DMS53 treated with DMSO at 0.1 percent for 48 hours (cell line): ENCODE data around the gene RFX3.

ENCODE experiments used
- DNase-seq: peaks from one replicate; lab custom pipeline; 2025; ENCODE audit not compliant: unreplicated experiment; lab: John Stamatoyannopoulos, UW

RFX3 gene

DNA sequence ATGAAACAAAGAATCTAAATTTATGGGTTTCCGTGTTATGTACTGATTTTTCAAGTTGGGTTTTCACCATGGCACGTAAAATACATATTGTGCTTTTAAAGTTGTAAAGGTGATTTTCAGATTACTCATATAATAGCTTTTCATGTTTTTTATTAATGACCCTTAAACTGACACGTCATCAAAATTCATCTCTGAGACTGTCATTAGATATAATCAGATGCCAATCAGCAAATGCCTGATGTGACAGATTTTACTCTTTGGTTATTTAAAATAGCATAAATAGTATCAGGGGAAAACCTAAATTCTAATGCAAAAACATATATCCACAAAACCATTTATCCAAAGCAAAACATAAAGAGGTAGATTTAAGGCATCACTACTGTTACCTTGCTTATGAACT, 11.0 kb downstream of the RFX3 start:
- DNase-seq = no peak

DNA sequence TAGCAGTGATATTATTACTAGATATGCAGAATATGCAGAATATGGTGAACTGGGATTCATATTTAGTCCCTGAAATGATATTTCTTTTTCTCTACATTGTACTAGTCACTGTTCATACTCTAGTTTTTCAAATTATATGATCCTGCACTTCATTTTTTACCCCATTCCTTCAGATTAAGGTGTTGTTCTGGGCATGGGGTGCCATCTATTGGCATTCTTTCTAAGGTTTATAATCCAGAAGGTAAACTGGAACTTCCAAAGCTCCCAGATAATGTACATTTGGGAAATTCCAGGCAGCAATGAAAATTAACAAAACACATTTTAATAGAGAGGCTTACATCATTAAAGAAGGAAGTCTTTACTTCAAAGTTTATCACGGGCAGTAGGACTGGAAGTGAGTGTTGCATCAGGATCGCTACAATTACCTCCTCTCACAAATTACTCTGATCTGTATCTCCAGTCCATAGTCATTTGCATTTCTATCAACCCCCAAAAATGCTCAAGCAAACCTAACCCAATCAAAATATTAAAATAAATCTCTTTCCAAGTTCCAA, 12.5 kb downstream of the RFX3 start:
- DNase-seq = no peak

DNA sequence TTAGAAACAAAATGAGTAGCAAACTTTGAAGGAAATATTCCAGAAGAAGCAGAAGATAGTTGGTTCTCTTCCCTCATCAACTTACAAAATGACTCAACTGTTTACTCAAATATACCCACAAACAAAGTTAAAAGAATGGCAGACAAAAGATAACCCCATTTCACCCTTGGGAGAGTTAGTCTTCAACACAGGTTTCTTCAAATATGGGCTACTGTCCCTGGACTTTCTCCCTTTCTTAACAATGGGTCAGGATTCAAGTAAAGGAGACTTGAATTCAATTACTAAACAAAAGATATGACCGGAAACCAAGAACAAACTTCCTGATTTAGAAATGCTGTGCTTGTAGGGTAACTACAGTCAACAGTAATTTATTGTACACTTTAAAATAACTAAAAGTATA, 14.2 kb downstream of the RFX3 start:
- DNase-seq = no peak

DNA sequence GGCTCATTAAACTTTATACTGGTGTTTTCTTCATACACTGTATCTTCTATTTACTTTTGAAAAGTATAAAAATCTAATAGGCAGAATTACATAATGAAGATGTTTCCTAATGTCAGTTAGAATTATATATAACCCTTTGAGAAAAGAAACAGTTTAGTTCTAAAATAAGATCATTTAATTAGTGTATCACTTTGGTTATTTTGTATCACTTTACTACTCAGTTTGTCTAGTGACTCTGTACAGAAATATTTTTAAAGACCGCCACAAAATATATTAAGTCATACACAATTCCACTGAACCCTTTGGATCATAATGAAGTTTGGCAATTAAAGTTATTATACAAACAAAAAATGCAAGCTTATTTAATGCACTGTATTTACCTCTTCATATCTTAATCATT, 15.0 kb downstream of the RFX3 start:
- DNase-seq = no peak

DNA sequence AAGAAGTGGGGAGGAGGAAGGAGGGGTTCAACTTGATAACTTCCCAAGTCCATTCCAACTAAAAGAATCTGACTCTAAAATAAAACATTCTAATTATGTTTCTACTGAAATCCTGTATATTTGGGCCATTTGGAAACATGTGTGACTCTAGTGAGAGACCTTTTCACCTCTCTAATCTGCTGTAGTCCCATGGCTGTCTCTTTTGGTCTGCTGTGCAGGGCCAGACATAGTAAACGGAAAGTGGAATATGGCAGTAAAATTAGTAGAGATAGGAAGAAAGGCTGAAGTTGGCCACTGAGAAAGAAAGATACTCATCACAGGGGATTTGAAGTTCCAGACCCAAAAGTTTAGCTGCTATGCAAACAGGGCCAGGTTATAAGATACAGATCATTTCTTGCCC, 15.9 kb downstream of the RFX3 start:
- DNase-seq = no peak

DNA sequence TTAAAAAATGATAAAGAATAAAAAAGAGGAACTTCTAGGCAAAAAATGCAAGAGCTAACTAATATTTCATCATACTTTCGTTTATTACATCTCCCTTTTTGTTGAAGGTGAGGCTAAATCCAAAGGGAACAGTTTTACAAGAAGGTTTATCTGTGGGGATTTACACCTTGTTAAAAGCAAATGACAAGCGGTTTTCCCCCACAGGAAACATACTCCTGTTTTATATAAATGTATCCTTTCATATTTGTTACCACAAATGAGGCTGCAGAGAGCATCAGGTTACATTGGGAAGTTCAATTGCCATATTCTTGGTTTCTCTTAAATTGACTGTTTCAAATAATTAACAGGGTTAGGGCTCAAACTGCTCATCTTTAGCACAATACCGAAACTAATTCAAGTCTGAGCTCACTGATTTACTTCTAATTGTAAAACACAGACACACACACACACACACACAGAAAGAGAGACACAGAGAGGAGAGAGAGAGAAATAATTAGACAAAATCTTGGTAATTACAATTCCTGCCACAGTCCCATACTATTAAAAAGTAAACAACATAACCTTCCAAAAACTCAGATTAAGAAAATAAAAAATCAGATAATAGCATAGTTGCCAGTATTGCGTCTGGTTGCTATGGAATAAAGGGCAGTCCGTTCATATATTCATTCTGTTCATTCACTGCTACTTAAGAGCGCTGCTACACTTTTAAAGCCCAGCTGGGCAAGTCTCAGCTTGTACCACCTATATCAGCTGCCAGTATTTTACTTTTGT, 17.1 kb downstream of the RFX3 start:
- DNase-seq = peak; percentile 24

DNA sequence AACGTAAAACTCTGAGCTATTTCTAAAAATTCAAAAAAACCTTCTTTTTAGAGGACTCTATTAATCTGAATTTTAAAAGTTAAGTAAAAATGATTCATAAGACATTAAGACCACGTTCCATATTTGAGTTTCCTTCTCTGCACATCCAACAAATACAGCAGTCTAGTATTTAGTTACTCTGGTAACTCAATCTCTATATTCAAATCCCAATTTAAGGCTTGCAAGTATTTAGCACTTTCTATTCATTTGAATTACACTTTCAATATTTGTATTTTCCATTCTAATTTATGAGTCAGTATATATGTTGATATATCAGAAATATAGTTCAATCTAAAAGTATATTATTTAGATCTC, 17.7 kb downstream of the RFX3 start:
- DNase-seq = no peak

DNA sequence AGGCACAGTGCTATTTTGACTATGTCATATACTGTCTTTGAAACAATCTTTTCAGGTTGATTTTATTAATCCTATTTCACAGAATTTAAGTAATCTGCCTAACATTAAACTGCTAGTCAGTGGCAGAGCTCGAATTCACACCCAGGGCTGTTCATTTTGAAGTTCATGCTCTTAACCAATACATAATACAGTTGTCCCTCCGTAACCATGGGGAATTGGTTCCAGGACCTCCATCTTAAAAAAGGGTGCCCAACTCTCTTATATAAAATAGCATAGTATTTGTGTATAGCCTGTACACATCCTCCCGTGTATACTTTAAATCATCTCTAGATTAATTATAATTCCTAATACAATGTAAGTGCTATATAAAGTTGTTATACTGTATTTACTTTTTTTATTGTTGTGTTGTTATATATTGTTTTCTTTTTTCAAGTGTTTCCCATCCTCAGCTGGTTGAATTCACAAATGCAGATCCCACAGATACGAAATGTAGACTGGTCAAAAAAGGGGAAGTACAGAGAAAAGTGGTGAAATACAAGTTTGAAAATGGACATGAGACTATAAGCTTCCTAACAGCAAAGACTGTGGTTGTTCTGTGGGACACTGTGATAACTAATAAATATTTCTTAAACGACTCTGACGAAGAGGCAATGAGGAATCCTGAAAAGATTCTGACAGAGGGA, 18.3 kb downstream of the RFX3 start:
- no peak for DNase-seq

DNA sequence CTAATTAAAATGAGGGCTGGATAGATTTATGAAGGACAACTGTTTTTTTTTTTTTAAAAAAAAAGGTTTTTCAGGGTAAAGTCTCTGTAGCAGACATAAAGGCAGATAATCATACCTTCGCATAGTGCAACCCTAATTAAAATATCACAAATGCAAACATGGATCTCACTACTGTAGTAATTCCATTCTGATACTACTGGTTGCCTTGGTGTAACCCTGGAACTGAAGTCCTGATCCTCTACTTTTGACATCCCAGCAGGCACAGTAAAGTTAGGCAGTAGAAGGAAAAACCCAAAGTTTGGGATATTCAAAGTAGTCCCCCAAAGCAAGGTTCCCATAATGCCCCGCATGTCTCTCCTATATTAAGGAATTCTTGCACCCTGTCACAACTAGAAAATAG, 19.6 kb downstream of the RFX3 start:
- DNase-seq = no peak

DNA sequence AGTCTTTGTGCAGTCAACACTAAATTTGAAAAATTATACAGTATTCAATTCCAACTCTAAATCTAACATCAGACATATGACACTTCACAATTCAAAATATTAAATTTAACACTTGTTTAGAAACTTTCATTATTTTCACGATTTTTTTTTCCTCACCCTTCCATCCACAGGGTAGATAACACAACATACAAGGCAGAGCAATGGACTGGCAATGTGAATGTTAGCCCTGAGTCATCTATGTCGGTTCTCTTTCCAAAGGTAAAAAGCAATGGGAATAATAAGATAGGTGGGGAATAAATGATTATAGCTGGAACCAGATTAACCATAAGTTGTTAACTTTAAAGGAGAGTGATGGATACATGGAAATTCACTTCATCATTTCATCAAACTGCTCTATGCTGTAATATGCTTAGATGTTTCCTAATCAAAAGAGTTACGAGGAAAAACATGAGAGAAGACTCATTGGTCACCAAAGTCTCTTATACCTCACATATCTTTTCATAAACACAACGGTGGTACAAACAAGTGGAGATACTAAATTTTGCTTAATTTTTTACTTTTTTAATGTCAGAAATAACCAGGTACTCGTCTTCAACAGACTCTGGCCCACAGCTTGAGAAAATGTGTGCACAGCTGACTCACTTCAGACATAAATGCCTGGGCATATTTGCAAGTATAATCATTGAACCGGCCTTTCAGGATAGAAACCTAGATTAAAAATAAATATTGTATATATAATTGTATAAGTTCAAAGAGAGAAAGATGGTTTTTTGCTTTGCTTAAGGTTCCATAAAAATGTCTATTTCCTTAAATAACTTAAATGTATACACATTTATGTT, 23.0 kb downstream of the RFX3 start:
- peak; percentile 19 for DNase-seq

DNA sequence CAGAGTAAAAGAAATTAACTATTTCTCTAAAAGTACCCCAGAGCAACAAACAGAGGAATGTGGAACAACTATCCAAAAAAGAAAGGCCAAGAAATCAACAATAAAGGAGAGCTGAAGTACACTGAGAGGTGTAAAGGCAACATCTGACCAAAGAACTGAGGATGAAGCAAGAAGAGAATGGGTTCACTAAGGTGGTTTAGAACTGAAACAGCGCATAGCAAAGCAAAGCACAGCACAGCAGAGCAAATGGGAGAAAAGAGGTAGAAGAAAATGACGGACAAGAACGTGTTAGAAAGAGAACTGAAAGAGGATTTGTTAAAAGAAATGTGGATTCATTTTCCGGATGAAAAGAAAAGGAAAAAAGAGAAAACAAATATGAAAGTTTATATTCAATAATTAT, 25.8 kb downstream of the RFX3 start:
- no peak for DNase-seq

DNA sequence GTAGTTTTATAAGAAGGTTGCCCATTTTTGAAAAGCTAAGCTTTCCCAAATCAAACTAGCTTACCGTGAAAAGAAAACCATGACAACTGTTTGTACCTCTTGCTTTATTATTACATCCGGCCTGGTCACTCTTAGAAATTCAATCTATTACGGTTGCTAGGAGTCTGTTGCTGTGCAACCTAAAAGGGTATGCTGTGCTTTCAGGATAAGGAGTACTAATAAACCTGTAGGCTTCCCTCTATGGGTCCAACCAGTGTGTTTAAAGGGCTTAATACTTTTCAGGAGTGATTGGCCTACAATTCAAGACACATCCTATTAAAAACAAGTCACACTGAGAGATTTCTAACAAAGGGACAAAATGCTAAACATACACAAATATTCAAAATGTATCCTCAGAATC, 27.1 kb downstream of the RFX3 start:
- DNase-seq = no peak

DNA sequence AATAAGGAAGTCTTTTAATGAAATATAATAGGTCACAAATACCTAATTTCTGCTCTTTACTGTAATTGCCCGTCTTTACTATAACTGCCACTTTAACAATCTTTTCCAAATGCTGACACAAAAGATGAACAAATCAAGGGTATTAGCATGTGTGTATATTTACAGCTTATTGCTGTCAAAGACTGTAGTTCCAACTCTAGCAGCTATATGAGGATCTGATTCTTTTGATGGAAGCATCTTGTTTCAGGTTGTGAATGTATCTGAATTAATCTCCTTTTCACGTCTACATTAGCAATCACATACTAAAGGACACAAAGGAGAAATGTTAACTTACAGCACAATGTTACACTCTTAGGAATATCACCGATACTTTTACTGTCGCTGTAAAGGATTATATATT, 27.9 kb downstream of the RFX3 start:
- DNase-seq = no peak

DNA sequence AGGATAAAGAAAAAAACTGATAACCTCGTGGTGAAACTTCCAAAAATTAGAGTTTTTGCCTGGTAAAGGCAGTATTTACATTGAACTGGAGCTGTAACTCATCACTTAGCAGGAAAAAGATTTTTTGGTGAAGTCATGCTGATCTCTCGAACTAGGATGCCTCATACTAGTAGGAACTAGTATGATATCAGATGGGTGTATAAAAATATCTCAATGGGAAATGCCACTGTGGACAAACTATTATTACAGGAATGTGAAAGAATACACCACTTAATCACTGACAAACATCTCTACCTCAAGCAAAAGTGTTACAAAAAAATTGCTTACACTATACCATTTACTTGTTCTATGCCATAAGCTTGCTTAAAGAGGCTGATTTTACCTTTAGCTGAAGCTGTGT, 28.4 kb downstream of the RFX3 start:
- no peak for DNase-seq

DNA sequence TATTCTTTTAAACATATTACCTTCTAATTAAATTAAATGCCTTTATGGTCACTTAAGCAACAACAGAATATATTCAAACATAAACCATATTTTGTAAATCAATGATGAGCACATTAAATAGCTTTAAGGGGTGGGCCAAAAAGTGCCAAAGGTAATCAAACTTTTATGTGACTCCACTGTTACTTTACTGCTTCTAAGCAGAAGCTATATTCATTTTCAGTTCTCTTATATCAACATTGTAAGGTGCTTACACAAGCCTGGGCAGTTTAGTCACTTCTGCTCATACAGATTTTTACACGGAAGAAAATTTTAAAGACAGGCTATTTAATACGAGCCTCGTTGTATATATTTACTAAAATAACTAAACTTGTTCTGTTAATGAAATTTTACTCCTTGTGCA, 29.9 kb downstream of the RFX3 start:
- DNase-seq = no peak

DNA sequence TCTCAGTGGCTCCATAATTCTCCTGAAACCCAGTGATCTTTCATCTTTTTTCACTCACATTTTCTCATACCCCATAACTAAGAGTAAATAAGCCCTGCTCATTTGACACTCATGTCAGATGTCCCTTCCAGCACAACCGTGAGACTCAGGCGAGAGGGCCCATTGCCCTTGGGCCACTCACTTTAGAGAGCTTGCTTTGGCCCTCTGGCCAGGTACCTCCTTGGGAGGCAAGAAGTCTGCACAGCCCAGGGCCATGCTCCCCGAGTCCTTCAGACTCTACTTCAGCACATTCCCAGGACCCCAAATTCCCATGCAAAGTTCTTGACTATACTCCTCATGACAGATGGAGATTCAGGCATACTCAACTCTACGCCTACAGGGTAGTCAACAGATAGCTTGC, 33.6 kb downstream of the RFX3 start:
- no peak for DNase-seq

DNA sequence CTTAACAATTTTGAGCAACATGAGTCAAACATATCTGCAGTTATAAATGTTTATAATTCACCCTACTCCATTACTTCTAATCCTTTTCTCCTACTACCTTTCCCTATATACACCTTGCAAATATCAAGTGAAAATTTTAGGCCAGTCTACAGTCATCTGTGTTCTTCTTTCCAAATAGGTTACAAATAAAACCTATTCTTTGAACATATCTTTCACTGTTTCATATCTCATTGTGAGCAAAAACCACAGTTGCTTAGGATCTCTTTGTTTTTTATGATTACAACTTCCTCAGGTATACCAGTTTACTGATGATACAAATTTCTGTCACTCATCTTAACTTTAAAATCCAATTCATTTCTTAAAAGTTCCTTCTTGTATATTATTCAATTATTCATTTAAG, 34.4 kb downstream of the RFX3 start:
- DNase-seq = no peak

DNA sequence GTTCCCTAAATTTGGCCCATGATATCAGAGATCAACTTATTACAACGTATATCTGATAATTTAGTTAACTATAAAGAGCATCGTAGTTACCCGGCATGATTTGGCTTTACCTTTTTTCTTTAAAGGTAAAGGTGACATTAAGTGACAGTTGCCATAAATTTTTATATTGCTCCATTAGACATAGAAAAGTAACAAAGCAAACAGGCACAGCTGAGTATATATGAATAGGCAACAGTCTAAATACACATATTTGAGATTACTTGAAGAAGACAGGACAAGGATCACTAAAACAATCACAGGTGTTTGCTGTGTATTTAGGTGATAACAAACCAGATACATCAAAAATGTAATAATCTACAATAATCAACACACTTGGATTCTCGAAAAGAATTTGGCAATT, 34.8 kb downstream of the RFX3 start:
- peak; percentile 12 for DNase-seq

DNA sequence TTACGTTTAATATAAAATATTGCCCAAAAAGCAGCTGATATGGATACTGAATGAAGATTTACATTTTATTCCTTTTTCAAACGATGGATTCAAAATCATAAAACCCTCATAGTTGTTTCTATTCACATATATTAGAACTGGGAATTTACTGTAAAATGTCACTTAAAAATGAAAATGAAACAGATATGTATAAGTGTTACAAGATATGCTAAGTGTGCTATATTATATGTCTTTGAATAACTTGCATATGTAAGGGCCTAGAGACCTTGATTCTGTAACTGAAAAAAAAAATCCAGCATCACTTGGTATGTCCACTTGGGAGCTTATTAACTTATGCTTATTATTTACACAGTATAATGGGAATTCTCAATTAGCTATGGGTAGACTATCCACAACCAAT, 43.2 kb downstream of the RFX3 start:
- DNase-seq = no peak

DNA sequence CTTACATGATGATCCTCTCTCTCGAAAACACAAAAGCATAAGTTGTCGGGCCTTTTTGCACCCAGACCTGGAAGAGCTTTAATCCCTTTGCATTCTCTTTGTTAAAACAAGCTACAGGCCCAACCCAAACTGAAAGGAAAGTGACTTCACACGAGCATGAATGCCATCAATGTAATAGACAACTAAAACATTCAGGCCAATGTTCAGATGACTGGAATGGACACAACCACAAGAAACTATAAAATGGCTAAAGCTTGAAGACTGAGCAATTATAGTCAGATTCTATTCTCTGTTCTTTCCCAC, 45.5 kb downstream of the RFX3 start:
- DNase-seq = no peak

DNA sequence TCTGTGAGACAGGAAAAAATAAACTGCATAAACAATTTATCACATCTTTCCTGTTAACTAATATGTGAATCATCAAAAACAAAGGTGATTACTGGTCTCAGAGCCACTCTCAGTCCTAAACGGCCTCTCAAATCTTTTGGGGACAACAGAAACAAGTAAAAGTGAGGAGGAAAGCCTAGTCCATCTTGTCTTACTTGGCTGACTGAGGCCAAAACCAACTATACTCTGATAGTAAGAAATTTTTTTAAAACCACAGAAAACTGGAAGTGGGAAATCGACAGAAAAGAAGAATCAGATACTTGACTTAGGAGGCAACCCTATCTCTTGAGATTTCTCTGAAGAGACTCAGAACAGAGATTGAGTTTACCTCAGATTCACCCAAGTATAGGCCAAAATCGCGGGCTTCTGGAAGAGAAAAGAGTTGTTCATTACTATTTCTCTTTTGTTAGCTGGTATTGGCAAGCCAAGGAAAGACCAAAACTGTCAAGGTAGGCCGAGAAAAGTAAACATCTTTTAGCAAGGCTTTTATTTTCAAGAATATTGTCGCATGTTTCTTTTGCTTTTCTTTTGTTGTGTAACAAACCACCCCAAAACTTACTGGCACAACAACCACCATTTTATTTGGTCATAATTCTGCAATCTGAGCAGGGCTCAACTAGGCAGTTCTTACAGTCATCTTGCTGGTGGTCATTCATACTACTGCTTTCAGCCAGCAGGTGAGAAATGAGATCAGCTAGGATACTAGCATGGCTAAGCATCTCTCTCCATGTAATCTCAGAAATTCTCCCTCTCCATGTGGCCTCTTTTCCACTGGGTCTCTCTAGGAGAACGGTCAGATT, 46.1 kb downstream of the RFX3 start:
- no peak for DNase-seq
